AG08396 (cell line): ENCODE measurements around the gene TAS2R30.

ENCODE experiments used
- DNase-seq: peaks from one replicate; pipeline ENCODE4 v3.0.0; 2012; ENCODE audit warnings: low spot score, mixed read lengths

The TAS2R30 gene

GRCh38 chr12:11134305-11134704 lies at the start of gene TAS2R30:
TSS of gene TAS2R30 (minus strand) at chr12:11134644. CDS start at chr12:11134244, 400 bp downstream.
- no peak for DNase-seq

- no peak for DNase-seq
Observed at GRCh38 chr12:11183011-11183410, 48.6 kb upstream of the TAS2R30 start.

- no peak for DNase-seq
Observed at GRCh38 chr12:11182529-11182928, 48.1 kb upstream of the TAS2R30 start.

GRCh38 chr12:11178250-11178649 lies 43.8 kb upstream of the TAS2R30 start:
- DNase-seq, result no peak

- no peak for DNase-seq
Observed at GRCh38 chr12:11174022-11174421, 39.6 kb upstream of the TAS2R30 start.

GRCh38 chr12:11171969-11172675 lies 37.7 kb upstream of the TAS2R30 start:
- peak; percentile 12 for DNase-seq

- peak; percentile 94 for DNase-seq
Observed at GRCh38 chr12:11171145-11171968, 36.9 kb upstream of the TAS2R30 start, which contains the start of gene SMIM10L1. TSS of gene SMIM10L1 (plus strand) at chr12:11171194. CDS start at chr12:11171357, 163 bp downstream.

GRCh38 chr12:11170810-11171144 lies 36.3 kb upstream of the TAS2R30 start:
- no peak for DNase-seq

GRCh38 chr12:11166300-11166699 lies 31.9 kb upstream of the TAS2R30 start:
- DNase-seq, result no peak

GRCh38 chr12:11164384-11164783 lies 29.9 kb upstream of the TAS2R30 start:
- no peak for DNase-seq

- DNase-seq, result no peak
Observed at GRCh38 chr12:11162502-11162901, 28.1 kb upstream of the TAS2R30 start.

GRCh38 chr12:11158885-11159444 lies 24.5 kb upstream of the TAS2R30 start:
- no peak for DNase-seq

GRCh38 chr12:11154400-11154925 lies 20.0 kb upstream of the TAS2R30 start:
- DNase-seq, result no peak

- DNase-seq, result no peak
Observed at GRCh38 chr12:11152725-11153124, 18.3 kb upstream of the TAS2R30 start.

GRCh38 chr12:11150832-11151231 lies 16.4 kb upstream of the TAS2R30 start:
- no peak for DNase-seq

- DNase-seq, result no peak
Observed at GRCh38 chr12:11147420-11147819, 13.0 kb upstream of the TAS2R30 start.

- DNase-seq, result no peak
Observed at GRCh38 chr12:11144297-11144696, 9.9 kb upstream of the TAS2R30 start.

GRCh38 chr12:11143352-11143751 lies 8.9 kb upstream of the TAS2R30 start:
- DNase-seq, result no peak

- DNase-seq, result no peak
Observed at GRCh38 chr12:11136075-11136474, 1.6 kb upstream of the TAS2R30 start.

GRCh38 chr12:11133816-11134215 lies 628 bp downstream of the TAS2R30 start:
- DNase-seq, result no peak

- no peak for DNase-seq
Observed at GRCh38 chr12:11133162-11133561, 1.3 kb downstream of the TAS2R30 start.

- DNase-seq, result no peak
Observed at GRCh38 chr12:11130999-11131398, 3.4 kb downstream of the TAS2R30 start.

- no peak for DNase-seq
Observed at GRCh38 chr12:11130382-11130781, 4.1 kb downstream of the TAS2R30 start.
